GM20000 (cell line): ENCODE results near the gene KIAA1614.

ENCODE experiments used
- DNase-seq: peaks from one replicate; pipeline ENCODE4 v3.0.0; 2012; ENCODE audit warnings: low spot score
- TF ChIP-seq, protein P1 (sequence below): IDR thresholded peaks from 2 replicates; pipeline ENCODE4 v1.5.1; 2012; ENCODE audit warnings: mild to moderate bottlenecking, control low read depth; ENCODE audit errors: extremely low read depth, missing control alignments

Gene KIAA1614

DNA sequence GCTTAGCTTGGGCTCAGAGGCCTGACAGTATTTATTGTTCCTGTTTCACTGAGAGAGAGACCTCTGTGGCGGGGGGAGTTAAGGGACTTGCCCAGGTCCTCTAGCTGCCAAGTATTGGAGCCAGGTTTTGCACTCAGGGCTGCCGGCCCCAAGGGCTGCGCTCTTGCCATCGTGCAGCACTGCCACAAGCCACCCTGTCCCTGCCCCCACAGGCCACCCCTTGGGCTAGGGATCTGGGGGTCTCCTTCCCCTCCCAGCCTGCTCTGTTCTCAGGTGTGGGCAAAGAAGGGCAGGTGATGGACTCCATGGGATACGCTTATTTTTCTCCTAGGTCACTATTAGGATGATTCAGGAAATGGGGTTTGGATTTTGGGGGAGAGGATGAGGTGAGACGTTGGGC lies 8.7 kb downstream of the KIAA1614 start:
- TF ChIP-seq, protein P1, sequence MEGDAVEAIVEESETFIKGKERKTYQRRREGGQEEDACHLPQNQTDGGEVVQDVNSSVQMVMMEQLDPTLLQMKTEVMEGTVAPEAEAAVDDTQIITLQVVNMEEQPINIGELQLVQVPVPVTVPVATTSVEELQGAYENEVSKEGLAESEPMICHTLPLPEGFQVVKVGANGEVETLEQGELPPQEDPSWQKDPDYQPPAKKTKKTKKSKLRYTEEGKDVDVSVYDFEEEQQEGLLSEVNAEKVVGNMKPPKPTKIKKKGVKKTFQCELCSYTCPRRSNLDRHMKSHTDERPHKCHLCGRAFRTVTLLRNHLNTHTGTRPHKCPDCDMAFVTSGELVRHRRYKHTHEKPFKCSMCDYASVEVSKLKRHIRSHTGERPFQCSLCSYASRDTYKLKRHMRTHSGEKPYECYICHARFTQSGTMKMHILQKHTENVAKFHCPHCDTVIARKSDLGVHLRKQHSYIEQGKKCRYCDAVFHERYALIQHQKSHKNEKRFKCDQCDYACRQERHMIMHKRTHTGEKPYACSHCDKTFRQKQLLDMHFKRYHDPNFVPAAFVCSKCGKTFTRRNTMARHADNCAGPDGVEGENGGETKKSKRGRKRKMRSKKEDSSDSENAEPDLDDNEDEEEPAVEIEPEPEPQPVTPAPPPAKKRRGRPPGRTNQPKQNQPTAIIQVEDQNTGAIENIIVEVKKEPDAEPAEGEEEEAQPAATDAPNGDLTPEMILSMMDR: no peak
- DNase-seq: no peak

DNA sequence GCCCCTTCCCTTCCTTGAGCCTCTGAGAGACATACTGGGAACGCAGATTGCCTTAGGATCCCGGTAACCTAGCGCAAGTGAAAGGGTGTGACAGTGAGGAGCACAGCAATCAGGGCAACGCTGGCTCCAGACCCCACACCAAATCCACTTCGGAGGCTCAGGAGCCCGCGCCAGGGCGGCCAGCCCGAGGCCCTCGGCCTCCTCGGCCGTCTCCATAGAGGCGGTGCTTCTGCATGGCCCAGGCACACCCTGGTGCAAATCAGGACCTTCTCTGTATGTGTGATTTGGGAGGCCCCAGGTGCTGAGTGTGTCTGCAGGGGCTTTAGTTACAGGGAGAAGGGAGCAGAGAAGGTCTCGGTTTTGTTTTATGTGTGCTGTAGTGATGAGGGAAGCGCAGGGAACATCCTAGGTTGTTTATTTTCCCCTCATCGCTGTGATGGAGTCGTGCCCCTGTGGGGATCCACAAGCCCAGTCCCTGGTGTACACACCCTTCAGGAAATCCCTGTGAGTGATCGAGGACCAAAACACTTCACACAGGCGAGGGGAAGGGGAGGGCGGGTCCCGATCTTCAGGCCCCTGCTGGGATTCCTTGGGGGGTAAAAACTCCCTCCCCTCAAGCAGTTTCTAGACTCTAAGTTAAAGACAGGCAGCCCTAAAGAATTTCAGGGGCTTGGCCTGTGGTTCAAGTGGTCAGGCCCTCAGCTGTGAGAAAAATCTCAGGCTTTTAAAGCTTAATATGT lies 9.4 kb downstream of the KIAA1614 start:
- no peak for DNase-seq
- TF ChIP-seq, protein P1: no peak

DNA sequence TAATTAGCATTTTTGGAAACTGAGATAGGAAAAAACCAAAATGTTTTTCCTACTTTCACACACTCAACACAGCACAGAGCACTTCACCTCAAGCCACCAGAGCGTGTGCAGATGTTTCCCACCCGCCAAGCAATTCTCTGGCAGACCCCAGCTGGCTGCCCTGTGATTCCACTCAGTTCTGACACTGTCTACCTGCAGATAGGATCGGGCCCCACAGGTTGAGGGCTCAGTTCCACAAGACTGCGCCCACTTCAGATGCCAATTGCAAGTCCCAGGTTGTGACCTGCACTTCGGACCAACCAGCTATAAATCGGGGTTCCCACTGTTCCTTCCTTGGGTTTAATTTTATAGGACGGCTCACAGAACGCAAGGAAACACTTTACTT lies 9.9 kb downstream of the KIAA1614 start:
- DNase-seq: no peak
- TF ChIP-seq, protein P1: no peak

DNA sequence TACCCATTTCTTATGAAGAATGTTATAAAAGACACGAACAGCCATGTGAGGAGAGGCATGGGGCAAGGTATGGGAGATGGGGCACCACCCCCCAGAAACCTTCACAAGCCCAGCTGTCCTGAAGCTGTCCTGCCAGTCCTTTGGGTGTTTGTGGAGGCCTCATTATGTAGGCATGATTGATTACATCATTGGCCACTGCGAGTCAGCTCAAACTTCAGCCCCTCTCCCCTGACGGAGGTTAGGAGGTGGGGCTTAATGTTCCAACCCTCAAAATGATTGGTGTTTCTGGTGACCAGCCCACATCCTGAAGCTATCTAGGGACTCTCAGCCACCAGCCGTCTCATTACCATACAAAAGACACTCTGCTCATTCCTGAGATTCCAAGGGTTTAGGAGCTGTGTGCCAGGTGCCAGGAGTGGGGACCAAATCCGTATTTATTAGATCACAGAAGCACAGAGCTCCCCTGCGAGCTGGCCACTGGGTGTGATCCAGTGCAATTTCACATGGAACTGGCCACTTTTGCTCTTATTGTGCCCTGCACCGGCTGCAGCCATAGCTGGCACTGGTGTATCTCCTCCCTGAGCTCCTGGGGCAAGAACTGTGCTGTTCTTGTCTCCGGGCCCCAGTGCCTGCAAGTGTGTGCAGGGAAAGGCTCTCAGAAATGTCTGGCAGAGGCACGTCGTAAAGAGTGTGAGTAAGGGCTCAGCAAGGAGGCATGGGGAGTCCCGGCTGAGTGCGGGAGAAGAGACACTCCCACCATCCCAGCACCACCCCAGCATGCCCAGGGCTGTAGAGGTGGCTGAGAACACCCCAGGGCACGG lies 10.5 kb downstream of the KIAA1614 start:
- TF ChIP-seq, protein P1: no peak
- no peak for DNase-seq

DNA sequence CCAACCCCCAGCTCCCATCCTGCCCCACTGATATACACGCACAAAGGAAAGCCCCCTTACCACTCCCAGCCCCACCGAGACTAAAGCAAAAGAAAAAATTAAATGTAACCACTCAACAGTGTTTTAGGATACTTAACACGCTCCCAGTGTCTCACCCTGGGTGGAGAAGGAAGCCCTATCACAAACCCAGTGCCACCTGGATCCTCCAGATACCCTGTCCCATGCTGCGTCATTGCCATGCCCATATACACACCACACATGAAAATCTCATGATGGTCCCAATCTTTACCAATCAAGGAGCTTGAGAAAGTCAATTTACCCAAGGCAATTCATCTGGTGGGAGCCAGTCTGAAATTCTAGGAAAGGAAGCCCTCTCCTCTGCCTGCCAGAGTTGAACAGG lies 11.2 kb downstream of the KIAA1614 start:
- no peak for DNase-seq

GRCh38 chr1:180924939-180925338 lies 12.2 kb downstream of the KIAA1614 start:
- DNase-seq: no peak
- TF ChIP-seq, protein P1: no peak

More for the DNA sequence above, 11.2 kb downstream of the KIAA1614 start:
- TF ChIP-seq, protein P1: no peak

- TF ChIP-seq, protein P1: no peak
- DNase-seq: no peak
Measured at GRCh38 chr1:180925471-180926051, 12.9 kb downstream of the KIAA1614 start.
